ENCODE data around the gene REX1BD.
"Not testable (repeated sequence)": the region's sequence is repeated elsewhere in the genome, so short reads cannot be mapped to it uniquely, and the experiment has no call there.

Gene REX1BD

DNA sequence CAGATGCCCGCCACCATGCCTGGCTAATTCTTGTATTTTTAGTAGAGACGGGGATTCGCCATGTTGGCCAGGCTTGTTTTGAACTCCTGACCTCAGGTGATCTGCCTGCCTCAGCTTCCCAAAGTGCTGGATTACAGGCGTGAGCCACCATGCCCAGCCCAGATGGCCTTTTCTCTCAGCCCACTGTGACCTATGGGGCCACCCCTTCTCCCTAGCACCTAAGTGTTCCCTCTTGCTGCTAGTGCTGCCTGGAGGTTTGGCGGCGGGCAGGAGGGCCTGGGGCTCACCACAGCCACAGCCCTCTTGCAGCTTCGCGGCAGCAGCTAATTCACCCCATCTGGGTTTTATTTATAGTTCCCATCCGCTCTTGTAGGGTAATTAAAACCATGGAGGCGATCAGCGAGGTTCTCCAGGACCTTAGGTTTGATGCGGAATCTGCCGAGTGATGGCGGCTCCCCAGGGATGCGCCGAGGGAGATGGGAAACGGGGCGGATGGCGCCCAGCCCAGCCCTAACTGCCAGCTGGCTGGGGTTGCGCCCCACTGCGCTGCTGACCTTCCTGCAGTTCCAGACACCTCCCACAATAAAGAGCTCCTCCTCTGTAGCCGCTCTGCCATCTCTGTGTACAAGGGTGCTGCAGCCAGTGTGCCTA is 3.3 kb downstream of the REX1BD start:
- Histone ChIP-seq H3K9ac (ENCODE audit: low read depth, low read length) (no peak overlapping the region; the same call in 1 of the 2 replicates), H3K4me2 (ENCODE audit: insufficient read depth, low read length) (no peak overlapping the region), H3K27ac (ENCODE audit: low read length) (no peak overlapping the region), H3K27me3 (ENCODE audit: insufficient read depth, low read length, poor library complexity) (no peaks in the 10 kb centered on the region), H3K4me3 (ENCODE audit: low read depth in 1 of 2, low read length in 2 of 2) (no peak overlapping the region), H4K20me1 (ENCODE audit: insufficient read depth, low read length) (peaks cover 7% of the 10 kb centered on the region), H3K4me1 (ENCODE audit: insufficient read depth, low read length) (peaks cover 52% of the 10 kb centered on the region), H3K9me3 (ENCODE audit: insufficient read depth, low read length, severe bottlenecking) (no peaks in the 10 kb centered on the region), H3K36me3 (ENCODE audit: insufficient read depth, low read length) (peaks cover 8% of the 10 kb centered on the region), H2AFZ (ENCODE audit: low read depth, low read length) (no peak overlapping the region), H3K79me2 (ENCODE audit: insufficient read depth, low read length) (peaks cover 14% of the 10 kb centered on the region)
- no peak for TF ChIP-seq EZH2 (IDR thresholded peaks at IDR 0.05; ENCODE audit: borderline replicate concordance, low read depth, low read length, severe bottlenecking)
- TF ChIP-seq CTCF (IDR thresholded peaks at IDR 0.05; ENCODE audit: borderline replicate concordance, extremely low read depth, low read length, poor library complexity, severe bottlenecking) = no peak
- no peak for ATAC-seq (ENCODE audit: insufficient read depth, low read depth)
- DNase-seq = no peak

DNA sequence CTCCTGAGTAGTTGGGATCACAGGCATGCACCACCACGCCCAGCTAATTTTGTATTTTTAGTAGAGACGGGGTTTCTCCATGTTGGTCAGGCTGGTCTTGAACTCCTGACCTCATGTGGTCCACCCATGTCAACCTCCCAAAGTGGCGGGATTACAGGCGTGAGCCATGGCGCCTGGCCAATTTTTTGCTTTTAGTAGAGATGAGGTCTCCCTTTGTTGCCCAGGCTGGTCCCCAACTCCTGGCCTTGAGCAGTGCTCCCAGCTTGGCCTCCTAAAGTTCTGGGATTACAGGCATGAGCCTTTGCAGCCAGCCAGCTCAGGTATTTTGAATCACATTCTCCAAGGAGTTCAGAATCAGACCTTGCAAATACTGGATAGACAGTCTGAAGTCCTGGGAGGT is 4.1 kb downstream of the REX1BD start:
- not testable (repeated sequence) for H3K27me3 ChIP-seq (ENCODE audit: insufficient read depth, low read length, poor library complexity); H4K20me1 ChIP-seq (ENCODE audit: insufficient read depth, low read length); H3K27ac ChIP-seq (ENCODE audit: low read length); H2AFZ ChIP-seq (ENCODE audit: low read depth, low read length); H3K36me3 ChIP-seq (ENCODE audit: insufficient read depth, low read length); ATAC-seq (ENCODE audit: insufficient read depth, low read depth); H3K9me3 ChIP-seq (ENCODE audit: insufficient read depth, low read length, severe bottlenecking); H3K4me2 ChIP-seq (ENCODE audit: insufficient read depth, low read length); DNase-seq; H3K9ac ChIP-seq (ENCODE audit: low read depth, low read length); H3K4me3 ChIP-seq (ENCODE audit: low read depth in 1 of 2, low read length in 2 of 2)
- Histone ChIP-seq H3K4me1 (ENCODE audit: insufficient read depth, low read length) (peaks cover 45% of the 10 kb centered on the region), H3K79me2 (ENCODE audit: insufficient read depth, low read length) (peaks cover 14% of the 10 kb centered on the region)

GRCh38 chr19:18593367-18594095 is 4.9 kb downstream of the REX1BD start:
- DNase-seq (no peak), ATAC-seq (ENCODE audit: insufficient read depth, low read depth) (no peak)
- Histone ChIP-seq H3K4me3 (ENCODE audit: low read depth in 1 of 2, low read length in 2 of 2) (peak overlapping the region in 1 of 2 experiments; percentile 56; a peak in 2 of 4 replicates), H2AFZ (ENCODE audit: low read depth, low read length) (no peak overlapping the region), H3K27ac (ENCODE audit: low read length) (no peak overlapping the region), H3K9me3 (ENCODE audit: insufficient read depth, low read length, severe bottlenecking) (no peaks in the 10 kb centered on the region), H3K36me3 (ENCODE audit: insufficient read depth, low read length) (peaks cover 8% of the 10 kb centered on the region), H3K79me2 (ENCODE audit: insufficient read depth, low read length) (peaks cover 14% of the 10 kb centered on the region), H3K27me3 (ENCODE audit: insufficient read depth, low read length, poor library complexity) (no peaks in the 10 kb centered on the region), H3K9ac (ENCODE audit: low read depth, low read length) (peak overlapping the region; percentile 56; the same call in 1 of the 2 replicates), H3K4me1 (ENCODE audit: insufficient read depth, low read length) (peaks cover 37% of the 10 kb centered on the region), H3K4me2 (ENCODE audit: insufficient read depth, low read length) (peak overlapping the region; percentile 92), H4K20me1 (ENCODE audit: insufficient read depth, low read length) (peaks cover 7% of the 10 kb centered on the region)
- TF ChIP-seq CTCF (IDR thresholded peaks at IDR 0.05; ENCODE audit: borderline replicate concordance, extremely low read depth, low read length, poor library complexity, severe bottlenecking) (no peak), EZH2 (IDR thresholded peaks at IDR 0.05; ENCODE audit: borderline replicate concordance, low read depth, low read length, severe bottlenecking) (no peak)
